Keratinocyte (primary cell): ENCODE measurements around the gene ITCH.

Experiments used
- CTCF ChIP-seq, 3 experiments: IDR thresholded peaks in 1 of 3; conservative IDR thresholded peaks in 1 of 3; optimal IDR thresholded peaks in 1 of 3; 2 replicates in 2 of 3; 3 replicates in 1 of 3; pipeline versions ENCODE3 to v1.5.1; 2011; ENCODE audit warnings: low read length in 3 of 3, mild to moderate bottlenecking in 3 of 3, moderate library complexity in 2 of 3, control low read depth in 1 of 3, inconsistent platforms in 1 of 3; ENCODE audit not compliant: insufficient read depth in 2 of 3; ENCODE audit errors: extremely low read depth in 1 of 3
- EZH2 ChIP-seq: IDR thresholded peaks from one replicate; pipeline ENCODE4 v1.6.1; 2012; ENCODE audit warnings: inconsistent platforms, mild to moderate bottlenecking, low read length, moderate library complexity

DNA sequence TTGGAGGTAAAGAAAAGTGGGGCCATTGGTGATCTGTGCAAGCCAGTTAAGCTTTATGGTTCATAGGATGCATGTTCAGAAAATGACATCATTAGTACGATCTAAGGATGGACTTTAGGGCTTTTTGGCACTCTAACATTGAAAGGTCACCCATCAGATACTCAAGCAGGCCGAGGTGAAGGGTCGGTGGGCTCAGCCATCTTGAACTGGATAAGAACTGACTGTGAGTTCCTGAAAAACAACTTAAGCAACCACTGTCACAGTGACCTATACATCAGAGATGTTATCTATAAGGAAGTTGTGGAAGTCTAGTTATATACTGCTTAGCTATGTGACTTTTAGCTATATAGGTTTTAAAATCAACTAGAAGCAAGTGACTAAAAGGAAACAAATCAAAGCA lies 13.0 kb upstream of the ITCH start:
- TF ChIP-seq CTCF (optimal IDR thresholded peaks at IDR 0.05 in 1 of 3, IDR thresholded peaks at IDR 0.05 in 1 of 3, conservative IDR thresholded peaks at IDR 0.05 in 1 of 3; ENCODE audit: extremely low read depth in 1 of 3, insufficient read depth in 2 of 3, low read length in 3 of 3), result no peak
- TF ChIP-seq EZH2, result no peak
